ENCODE data around the gene KLHDC8B.

GRCh38 chr3:49213998-49214397, 42.6 kb downstream of the KLHDC8B start:
- no peak for TF ChIP-seq EZH2 (optimal IDR thresholded peaks at IDR 0.05; ENCODE audit: low read depth, low read length)
- no peak for TF ChIP-seq EZH2phosphoT487 (IDR thresholded peaks at IDR 0.05; ENCODE audit: low read length)

Measured in MM.1S (cell line).